Measurements from ENCODE around the gene LAMB2.

Gene LAMB2

GRCh38 chr3:49161197-49161596 is 28.3 kb upstream of the LAMB2 start:
- DNase-seq: no peak

GRCh38 chr3:49158792-49159191 is 25.9 kb upstream of the LAMB2 start:
- DNase-seq: no peak

GRCh38 chr3:49158103-49158709 is 25.4 kb upstream of the LAMB2 start:
- DNase-seq: peak; percentile 43

- no peak for DNase-seq
Observed at GRCh38 chr3:49157289-49157688, 24.4 kb upstream of the LAMB2 start.

GRCh38 chr3:49153349-49153912 is 20.6 kb upstream of the LAMB2 start:
- no peak for DNase-seq

GRCh38 chr3:49151610-49152009 is 18.8 kb upstream of the LAMB2 start:
- DNase-seq: no peak

- no peak for DNase-seq
Observed at GRCh38 chr3:49148159-49148558, 15.3 kb upstream of the LAMB2 start.

- no peak for DNase-seq
Observed at GRCh38 chr3:49140080-49140479, 7.2 kb upstream of the LAMB2 start.

- DNase-seq: no peak
Observed at GRCh38 chr3:49135499-49135898, 2.6 kb upstream of the LAMB2 start.

GRCh38 chr3:49134471-49135265 is 1.8 kb upstream of the LAMB2 start:
- no peak for DNase-seq

GRCh38 chr3:49133226-49133951 is 539 bp upstream of the LAMB2 start:
- peak; percentile 49 for DNase-seq

GRCh38 chr3:49132073-49132436 is 795 bp downstream of the LAMB2 start:
- DNase-seq: no peak

- DNase-seq: no peak
Observed at GRCh38 chr3:49131576-49131975, 1.3 kb downstream of the LAMB2 start.

GRCh38 chr3:49131040-49131439 is 1.8 kb downstream of the LAMB2 start:
- no peak for DNase-seq

GRCh38 chr3:49124991-49125670 is 7.7 kb downstream of the LAMB2 start:
- DNase-seq: no peak

GRCh38 chr3:49124203-49124602 is 8.6 kb downstream of the LAMB2 start:
- DNase-seq: no peak

GRCh38 chr3:49123687-49124086 is 9.2 kb downstream of the LAMB2 start:
- no peak for DNase-seq

- no peak for DNase-seq
Observed at GRCh38 chr3:49122886-49123545, 9.8 kb downstream of the LAMB2 start.

- DNase-seq: no peak
Observed at GRCh38 chr3:49122451-49122850, 10.4 kb downstream of the LAMB2 start.

- no peak for DNase-seq
Observed at GRCh38 chr3:49122022-49122421, 10.8 kb downstream of the LAMB2 start.

GRCh38 chr3:49121132-49121736 is 11.6 kb downstream of the LAMB2 start:
- DNase-seq: no peak

Data from OCI-M1 (cell line).